Naive B cell (primary cell): ENCODE data around the gene MLST8. TPM values are rescaled to one million over a fixed set of nuclear protein-coding genes. Genes with fewer than 3 reads are reported as not detected.
"Not testable (repeated sequence)": the region's sequence is repeated elsewhere in the genome, so short reads cannot be mapped to it uniquely, and the experiment has no call there.

ENCODE experiments used
- ATAC-seq, 2 donors: fragments of 150-1000 bp; cut with Tn5 transposase; 2 replicates each; pipeline ENCODE4 v1.10.0; 2021; ENCODE audit warnings: low read depth in 2 of 2, mild to moderate bottlenecking in 2 of 2, moderate library complexity in 2 of 2
- DNase-seq: peaks from one replicate; pipeline ENCODE4 v3.0.0; 2022
- H3K27ac Mint-ChIP-seq, 6 donors: one replicate each; pipeline ENCODE4 v1.8.0; 2020 to 2022; ENCODE audit warnings: mild to moderate bottlenecking in 6 of 6, mixed read lengths in 6 of 6, moderate library complexity in 5 of 6, inconsistent platforms in 2 of 6
- H3K27me3 Mint-ChIP-seq, 3 donors: one replicate each; pipeline ENCODE4 v1.8.0; 2021 to 2022; ENCODE audit warnings: mixed read lengths in 3 of 3, mild to moderate bottlenecking in 1 of 3
- H3K36me3 Mint-ChIP-seq, 2 donors: one replicate each; pipeline ENCODE4 v1.8.0; 2020 to 2022; ENCODE audit warnings: mixed read lengths in 2 of 2, inconsistent platforms in 1 of 2, mild to moderate bottlenecking in 1 of 2
- H3K4me1 Mint-ChIP-seq, 3 donors: one replicate each; pipeline ENCODE4 v1.8.0; 2020 to 2022; ENCODE audit warnings: mixed read lengths in 3 of 3, inconsistent platforms in 1 of 3, mild to moderate bottlenecking in 1 of 3, moderate library complexity in 1 of 3
- H3K4me3 Mint-ChIP-seq, 8 donors: one replicate each; pipeline ENCODE4 v1.8.0; 2020 to 2022; ENCODE audit warnings: mild to moderate bottlenecking in 8 of 8, mixed read lengths in 8 of 8, moderate library complexity in 8 of 8, inconsistent platforms in 2 of 8
- H3K9me3 Mint-ChIP-seq, 7 donors: one replicate each; pipeline ENCODE4 v1.8.0; 2020 to 2022; ENCODE audit warnings: mixed read lengths in 7 of 7, mild to moderate bottlenecking in 5 of 7, inconsistent platforms in 2 of 7, moderate library complexity in 1 of 7
- polyA plus RNA-seq, 6 donors: library from polyadenylated mRNA; unstranded; fragments of 300-500 nt; fragmentation: Illumina TruSeq; gene quantifications; one replicate each; pipeline ENCODE4 v1.2.3, GENCODE V29; 2021; ENCODE audit warnings: low read depth in 6 of 6

MLST8 gene
- polyA plus RNA-seq, 6 donors from 2014 or later, result 28.1 to 43.1 (median 33.4) TPM

- Mint-ChIP-seq H3K4me3 (peak within 1 kb of the TSS in 3 of 8 donors; percentile 20 to 63 (median 47)), H3K36me3 (no peaks in the 10 kb centered on the region), H3K27ac (peak within 1 kb of the TSS in 1 of 6 donors; percentile 47), H3K4me1 (no peaks in the 10 kb centered on the region), H3K27me3 (peaks cover 0 to 17% (median 0%) of the 10 kb centered on the region in 3 donors), H3K9me3 (no peaks in the 10 kb centered on the region)
- DNase-seq, result no peak
- no peak for ATAC-seq
These were observed 31.3 kb downstream of the MLST8 start, which contains the start of gene DNASE1L2 for GRCh38 chr16:2236337-2237101. DNASE1L2 (plus strand) TSS chr16:2236444; CDS start chr16:2236817, 373 bp downstream.

- no peak overlapping the region for H3K27ac Mint-ChIP-seq
- peaks cover 0 to 17% (median 0%) of the 10 kb centered on the region in 3 donors for H3K27me3 Mint-ChIP-seq
- H3K4me3 Mint-ChIP-seq, result no peak overlapping the region
- no peak for DNase-seq
- H3K36me3 Mint-ChIP-seq, result no peaks in the 10 kb centered on the region
- no peaks in the 10 kb centered on the region for H3K9me3 Mint-ChIP-seq
- no peak for ATAC-seq
- no peaks in the 10 kb centered on the region for H3K4me1 Mint-ChIP-seq
These were observed 31.8 kb downstream of the MLST8 start for GRCh38 chr16:2237102-2237482.

- DNase-seq, result no peak
- H3K27me3 Mint-ChIP-seq, result peaks cover 0 to 17% (median 0%) of the 10 kb centered on the region in 3 donors
- H3K4me1 Mint-ChIP-seq, result no peaks in the 10 kb centered on the region
- no peaks in the 10 kb centered on the region for H3K36me3 Mint-ChIP-seq
- no peak for ATAC-seq
- H3K4me3 Mint-ChIP-seq, result no peak overlapping the region
- no peak overlapping the region for H3K27ac Mint-ChIP-seq
- H3K9me3 Mint-ChIP-seq, result no peaks in the 10 kb centered on the region
These were observed 32.4 kb downstream of the MLST8 start for GRCh38 chr16:2237493-2238149.

- DNase-seq, result no peak
- peaks cover 0 to 17% (median 0%) of the 10 kb centered on the region in 3 donors for H3K27me3 Mint-ChIP-seq
- no peak overlapping the region for H3K4me3 Mint-ChIP-seq
- H3K27ac Mint-ChIP-seq, result no peak overlapping the region
- H3K4me1 Mint-ChIP-seq, result no peaks in the 10 kb centered on the region
- H3K9me3 Mint-ChIP-seq, result no peaks in the 10 kb centered on the region
- ATAC-seq, result no peak
- H3K36me3 Mint-ChIP-seq, result no peaks in the 10 kb centered on the region
These were observed 33.0 kb downstream of the MLST8 start for GRCh38 chr16:2238150-2238837.

GRCh38 chr16:2238838-2239675 lies 33.8 kb downstream of the MLST8 start:
- no peak for DNase-seq
- Mint-ChIP-seq H3K36me3 (no peaks in the 10 kb centered on the region), H3K4me3 (no peak overlapping the region), H3K9me3 (no peaks in the 10 kb centered on the region), H3K4me1 (no peaks in the 10 kb centered on the region), H3K27ac (no peak overlapping the region), H3K27me3 (peaks cover 0 to 17% (median 0%) of the 10 kb centered on the region in 3 donors)
- ATAC-seq, result no peak

GRCh38 chr16:2240331-2240730 lies 35.1 kb downstream of the MLST8 start:
- H3K27me3 Mint-ChIP-seq, DNase-seq, ATAC-seq, H3K4me1 Mint-ChIP-seq, H3K4me3 Mint-ChIP-seq, H3K27ac Mint-ChIP-seq, H3K36me3 Mint-ChIP-seq, H3K9me3 Mint-ChIP-seq: not testable (repeated sequence)

- no peak overlapping the region for H3K27ac Mint-ChIP-seq
- no peak overlapping the region for H3K4me3 Mint-ChIP-seq
- no peaks in the 10 kb centered on the region for H3K4me1 Mint-ChIP-seq
These were observed 37.3 kb downstream of the MLST8 start for GRCh38 chr16:2242598-2242997.

GRCh38 chr16:2243031-2243528 lies 37.8 kb downstream of the MLST8 start:
- Mint-ChIP-seq H3K4me3 (no peak overlapping the region), H3K9me3 (no peaks in the 10 kb centered on the region), H3K27me3 (no peaks in the 10 kb centered on the region), H3K27ac (no peak overlapping the region), H3K4me1 (no peaks in the 10 kb centered on the region), H3K36me3 (no peaks in the 10 kb centered on the region)
- DNase-seq (no peak), ATAC-seq (no peak)

More at GRCh38 chr16:2242598-2242997, 37.3 kb downstream of the MLST8 start:
- DNase-seq, result no peak
- Mint-ChIP-seq H3K36me3 (no peaks in the 10 kb centered on the region), H3K27me3 (no peaks in the 10 kb centered on the region), H3K9me3 (no peaks in the 10 kb centered on the region)
- ATAC-seq, result no peak

- Mint-ChIP-seq H3K9me3 (no peaks in the 10 kb centered on the region), H3K27me3 (no peaks in the 10 kb centered on the region), H3K27ac (no peak overlapping the region), H3K4me1 (no peaks in the 10 kb centered on the region), H3K4me3 (no peak overlapping the region), H3K36me3 (no peaks in the 10 kb centered on the region)
- ATAC-seq (no peak), DNase-seq (no peak)
These were observed 38.5 kb downstream of the MLST8 start for GRCh38 chr16:2243781-2244180.

- Mint-ChIP-seq H3K27me3 (no peaks in the 10 kb centered on the region), H3K4me3 (no peak overlapping the region), H3K4me1 (no peaks in the 10 kb centered on the region), H3K9me3 (no peaks in the 10 kb centered on the region), H3K36me3 (no peaks in the 10 kb centered on the region), H3K27ac (no peak overlapping the region)
- DNase-seq (no peak), ATAC-seq (no peak)
These were observed 39.0 kb downstream of the MLST8 start for GRCh38 chr16:2244301-2244700.

- no peaks in the 10 kb centered on the region for H3K36me3 Mint-ChIP-seq
- peaks cover 0 to 2% (median 0%) of the 10 kb centered on the region in 3 donors for H3K4me1 Mint-ChIP-seq
- H3K27me3 Mint-ChIP-seq, result no peaks in the 10 kb centered on the region
- H3K4me3 Mint-ChIP-seq, result peak overlapping the region in 1 of 8 donors; percentile 35
- no peaks in the 10 kb centered on the region for H3K9me3 Mint-ChIP-seq
- ATAC-seq (no peak), DNase-seq (no peak)
- peak overlapping the region in 1 of 6 donors; percentile 11 for H3K27ac Mint-ChIP-seq
These were observed 39.9 kb downstream of the MLST8 start for GRCh38 chr16:2244926-2245795.

- ATAC-seq, result no peak
- no peaks in the 10 kb centered on the region for H3K27me3 Mint-ChIP-seq
- no peak overlapping the region for H3K27ac Mint-ChIP-seq
- peaks cover 0 to 9% (median 0%) of the 10 kb centered on the region in 3 donors for H3K4me1 Mint-ChIP-seq
- no peak for DNase-seq
- H3K9me3 Mint-ChIP-seq, result no peaks in the 10 kb centered on the region
- no peaks in the 10 kb centered on the region for H3K36me3 Mint-ChIP-seq
- no peak overlapping the region for H3K4me3 Mint-ChIP-seq
These were observed 41.1 kb downstream of the MLST8 start for GRCh38 chr16:2246301-2246885.
